Airway epithelial cell (primary cell): ENCODE data around the gene PKDREJ. TPM values are rescaled to one million over a fixed set of nuclear protein-coding genes. Genes with fewer than 3 reads are reported as not detected.

Experiments used
- total RNA-seq: library from RNA; depleted of rRNA; stranded (reverse); fragments of >200 nt; gene quantifications from 2 replicates; pipeline ENCODE4 v1.2.3, GENCODE V29; 2015

Gene PKDREJ
- under 0.01 TPM in 1 of 2 replicates, not detected in the other for total RNA-seq

DNA sequence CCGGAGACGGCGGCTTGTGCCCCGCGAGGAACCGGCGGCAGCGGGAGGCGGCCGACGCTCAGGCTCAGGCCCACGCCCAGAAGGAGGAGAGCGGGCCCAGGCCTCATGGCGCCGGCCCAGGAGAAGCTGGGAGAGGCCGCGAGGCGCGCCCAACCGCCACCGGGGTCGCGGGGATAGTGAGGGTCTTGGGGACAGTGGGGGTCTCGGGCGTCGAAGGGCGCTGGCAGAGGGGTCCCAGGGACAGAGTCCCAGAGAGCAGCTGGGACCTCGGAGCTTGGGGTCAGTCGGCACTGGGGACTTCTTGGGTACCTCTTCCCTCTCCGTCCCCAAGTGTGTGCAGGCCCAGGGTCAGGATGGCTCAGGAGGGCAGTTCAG is at the start of gene PKDREJ:
Gene PKDREJ (minus strand): TSS at position 128 of the 375 bp plus-strand sequence. CDS start 21 bp downstream, at position 107.

DNA sequence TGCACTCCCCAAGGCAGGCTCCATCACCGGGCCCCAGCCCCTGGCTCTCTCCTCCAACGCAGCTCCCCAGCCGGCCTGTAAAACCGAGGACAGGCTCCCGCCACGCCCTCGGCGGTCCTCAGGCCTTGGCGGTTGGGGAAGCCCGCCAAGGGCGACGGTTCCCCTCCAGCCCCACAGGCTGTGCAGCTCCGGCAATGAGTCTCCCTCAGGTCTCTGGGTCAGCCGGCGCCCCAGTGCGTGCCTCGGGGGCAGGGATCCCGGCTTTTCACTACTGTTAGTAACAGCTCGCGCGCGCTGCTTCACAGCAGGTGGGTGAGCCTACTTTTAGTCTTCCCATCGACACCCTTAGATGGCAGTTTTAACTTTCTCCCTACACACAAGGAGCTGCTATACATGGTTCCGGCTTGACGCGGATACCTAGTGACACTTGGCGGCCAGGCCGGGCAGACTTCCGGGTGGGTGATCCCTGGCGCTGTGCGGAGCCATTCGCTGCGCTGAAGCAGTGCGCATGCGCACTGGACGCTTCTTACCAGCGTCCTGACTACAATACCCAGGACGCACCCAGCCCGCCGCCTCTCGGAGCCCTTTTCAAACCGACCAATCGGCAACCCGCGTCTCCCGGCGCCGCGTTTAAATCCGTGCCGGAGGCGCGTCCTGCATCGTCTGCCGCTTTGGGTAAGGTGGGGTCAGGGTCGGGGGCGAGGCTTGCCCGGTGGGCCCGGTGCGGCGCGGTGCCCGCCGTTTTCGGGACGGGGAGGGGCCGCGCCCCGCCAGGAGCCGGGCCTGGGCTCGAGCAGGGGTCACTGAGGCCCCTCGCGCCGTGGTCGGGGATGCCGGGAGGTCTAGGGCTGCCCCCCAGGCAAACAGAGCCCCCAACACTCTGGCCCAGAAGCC is 33.4 kb upstream of the PKDREJ start, which contains the start of gene GTSE1:
Gene GTSE1 (plus strand): TSS at position 614 of the 894 bp plus-strand sequence. CDS start 531 bp downstream, outside the sequence.

GRCh38 chr22:46267431-46268279 is 4.5 kb upstream of the PKDREJ start, which contains the start of gene TTC38:
Gene TTC38, plus strand, starts transcription at chr22:46268008. Its CDS starts 32 bp downstream, at chr22:46268040.

GRCh38 chr22:46250035-46250782 is 12.9 kb downstream of the PKDREJ start, which contains the start of gene CDPF1:
Gene CDPF1, minus strand, starts transcription at chr22:46250293. Its CDS starts 2,009 bp downstream, at chr22:46248284.

Other genes starting within 250 kb of the PKDREJ start
- gene PPARA, start 112.8 kb downstream of the PKDREJ start, total RNA-seq, result 2.5 and 5.6 TPM in 2 replicates
- gene CDPF1, start 13.1 kb downstream of the PKDREJ start, total RNA-seq, result 4.5 and 7.5 TPM in 2 replicates
- gene TTC38, start 4.7 kb upstream of the PKDREJ start, total RNA-seq, result 10.1 and 15.2 TPM in 2 replicates
- gene GTSE1, start 33.5 kb upstream of the PKDREJ start, total RNA-seq, result 4.6 and 9.2 TPM in 2 replicates
- 27.4 and 37.9 TPM in 2 replicates for gene TRMU, start 72.4 kb upstream of the PKDREJ start, total RNA-seq